ENCODE results near the gene RAB40A.

- TF ChIP-seq POLR2A (IDR thresholded peaks at IDR 0.05) (no peak), CTCF (IDR thresholded peaks at IDR 0.05) (no peak), POLR2AphosphoS5 (IDR thresholded peaks at IDR 0.05; ENCODE audit: insufficient read depth in 1 of 2, low read depth in 1 of 2) (no peak)
These were observed 718 bp downstream of the RAB40A start for GRCh38 chrX:103518571-103518970.

Measured in vagina (tissue), 2 donors.